Liver (tissue), 9 donors: ENCODE data around the gene NCF4. TPM values are rescaled to one million over a fixed set of nuclear protein-coding genes. Genes with fewer than 3 reads are reported as not detected.

Experiments
- DNase-seq: peaks from one replicate; pipeline ENCODE4 v3.0.0-alpha.2; 2017; ENCODE audit warnings: low spot score
- H3K27ac ChIP-seq, 2 donors: one replicate each; pipeline ENCODE4 v1.7.0; 2013; ENCODE audit warnings: inconsistent platforms in 2 of 2, low read length in 2 of 2, control low read depth in 1 of 2, low read depth in 1 of 2, mild to moderate bottlenecking in 1 of 2
- H3K27me3 ChIP-seq, 4 donors: one replicate each; pipeline versions ENCODE4 v1.6.1 to v1.7.0; 2013; ENCODE audit warnings: low read length in 3 of 4, inconsistent platforms in 1 of 4, mild to moderate bottlenecking in 1 of 4, moderate library complexity in 1 of 4; ENCODE audit not compliant: control insufficient read depth in 4 of 4, insufficient read depth in 4 of 4
- H3K36me3 ChIP-seq, 4 donors: one replicate each; pipeline versions ENCODE4 v1.6.1 to v1.7.0; 2013; ENCODE audit warnings: low read length in 3 of 4, mild to moderate bottlenecking in 3 of 4, low read depth in 1 of 4, moderate library complexity in 1 of 4; ENCODE audit not compliant: control insufficient read depth in 4 of 4, insufficient read depth in 3 of 4
- H3K4me1 ChIP-seq, 4 donors: one replicate each; pipeline versions ENCODE4 v1.6.1 to v1.7.0; 2013; ENCODE audit warnings: low read length in 3 of 4, mild to moderate bottlenecking in 3 of 4, moderate library complexity in 1 of 4; ENCODE audit not compliant: control insufficient read depth in 4 of 4, insufficient read depth in 4 of 4
- H3K4me3 ChIP-seq, 3 donors: one replicate each; pipeline versions ENCODE4 v1.6.1 to v1.7.0; 2013; ENCODE audit warnings: low read length in 3 of 3, control low read depth in 1 of 3, low read depth in 1 of 3, mild to moderate bottlenecking in 1 of 3
- H3K9ac ChIP-seq, 2 donors: one replicate each; pipeline ENCODE4 v1.7.0; 2013; ENCODE audit warnings: low read length in 2 of 2, mild to moderate bottlenecking in 2 of 2, moderate library complexity in 2 of 2, control low read depth in 1 of 2, low read depth in 1 of 2
- H3K9me3 ChIP-seq, 4 donors: one replicate each; pipeline versions ENCODE4 v1.6.1 to v1.7.0; 2013; ENCODE audit warnings: low read length in 3 of 4; ENCODE audit not compliant: control insufficient read depth in 4 of 4
- ATF3 ChIP-seq: IDR thresholded peaks from 2 replicates; pipeline ENCODE4 v1.6.1; 2016; ENCODE audit warnings: antibody characterized with exemption
- CTCF ChIP-seq: fragments of 150-350 bp; IDR thresholded peaks from 2 replicates; pipeline ENCODE4 v1.5.1; 2017; ENCODE audit warnings: improper control_type of control experiment, low read depth, low read length; ENCODE audit not compliant: missing input control
- EGR1 ChIP-seq, 2 donors: IDR thresholded peaks; 2 replicates each; pipeline ENCODE4 v1.6.1; 2016 to 2018; ENCODE audit warnings: antibody characterized with exemption in 2 of 2, low read depth in 2 of 2
- FOXA2 ChIP-seq: IDR thresholded peaks from 2 replicates; pipeline ENCODE4 v1.6.1; 2016; ENCODE audit warnings: antibody characterized with exemption
- GABPA ChIP-seq, 2 donors: IDR thresholded peaks in 1 of 2; conservative IDR thresholded peaks in 1 of 2; 2 replicates each; pipeline ENCODE4 v1.6.1; 2016; ENCODE audit warnings: antibody characterized with exemption in 2 of 2, mild to moderate bottlenecking in 1 of 2, moderate library complexity in 1 of 2
- HNF4A ChIP-seq, 2 donors: conservative IDR thresholded peaks; 2 replicates each; pipeline ENCODE4 v1.6.1; 2016; ENCODE audit warnings: antibody characterized with exemption in 2 of 2, mild to moderate bottlenecking in 2 of 2
- HNF4G ChIP-seq: IDR thresholded peaks from 2 replicates; pipeline ENCODE4 v1.6.1; 2016; ENCODE audit warnings: antibody characterized with exemption
- JUND ChIP-seq, 2 donors: IDR thresholded peaks; 2 replicates each; pipeline ENCODE4 v1.6.1; 2016; ENCODE audit warnings: antibody characterized with exemption in 2 of 2
- MAX ChIP-seq: IDR thresholded peaks from 2 replicates; pipeline ENCODE4 v1.6.1; 2016; ENCODE audit warnings: antibody characterized with exemption
- NR2F2 ChIP-seq: IDR thresholded peaks from 2 replicates; pipeline ENCODE4 v1.6.1; 2016; ENCODE audit warnings: antibody characterized with exemption
- RAD21 ChIP-seq, 2 donors: IDR thresholded peaks; 2 replicates each; pipeline ENCODE4 v1.6.1; 2016; ENCODE audit warnings: antibody characterized with exemption in 2 of 2, mild to moderate bottlenecking in 2 of 2
- REST ChIP-seq: IDR thresholded peaks from 2 replicates; pipeline ENCODE4 v1.6.1; 2016; ENCODE audit warnings: antibody characterized with exemption, mild to moderate bottlenecking
- RXRA ChIP-seq, 2 donors: IDR thresholded peaks; 2 replicates each; pipeline ENCODE4 v1.6.1; 2017 to 2018; ENCODE audit warnings: antibody characterized with exemption in 2 of 2, mild to moderate bottlenecking in 1 of 2
- SP1 ChIP-seq: IDR thresholded peaks from 2 replicates; pipeline ENCODE4 v1.6.1; 2018; ENCODE audit warnings: antibody characterized with exemption, mild to moderate bottlenecking
- TAF1 ChIP-seq: conservative IDR thresholded peaks from 2 replicates; pipeline ENCODE4 v1.6.1; 2016; ENCODE audit warnings: antibody characterized with exemption, mild to moderate bottlenecking
- YY1 ChIP-seq: IDR thresholded peaks from 2 replicates; pipeline ENCODE4 v1.6.1; 2016; ENCODE audit warnings: antibody characterized with exemption, mild to moderate bottlenecking
- ZBTB33 ChIP-seq: IDR thresholded peaks from 2 replicates; pipeline ENCODE4 v1.6.1; 2016; ENCODE audit warnings: antibody characterized with exemption
- WGBS: extraction: QIAGEN DNeasy Blood & Tissue Kit; methylation state at CpG from one replicate; pipeline ENCODE4 v1.1.7; 2013; 5-methylcytosine and 5-hydroxymethylcytosine counted together
- polyA plus RNA-seq, 2 donors: library from polyadenylated mRNA; stranded (reverse) in 1 of 2; unstranded in 1 of 2; fragments of 200-250 nt in 1 of 2; fragments of >200 nt in 1 of 2; fragmentation: Nextera tagmentation in 1 of 2; extraction: Ambion mirVana in 1 of 2; gene quantifications; one replicate each; pipeline versions ENCODE4 v1.2.1 to v1.2.3, GENCODE V29; 2013 to 2015
- total RNA-seq, 2 donors: library from RNA; depleted of rRNA; stranded (reverse); fragments of >200 nt; gene quantifications; one replicate each; pipeline ENCODE4 v1.2.3, GENCODE V29; 2014
- donor health status: healthy.
- donor health status: healthy.
- donor health status: healthy.
- donor health status: healthy.
- donor health status: healthy.

Gene NCF4
- total and polyA plus RNA-seq, 4 donors: 3.9 to 14.3 (median 5.4) TPM

- no peak for DNase-seq
- Histone ChIP-seq H3K27me3 (peaks cover 0 to 2% (median 0%) of the 10 kb centered on the region in 4 donors), H3K4me1 (no peaks in the 10 kb centered on the region), H3K27ac (no peak overlapping the region), H3K4me3 (no peak overlapping the region), H3K36me3 (no peaks in the 10 kb centered on the region), H3K9ac (no peak overlapping the region), H3K9me3 (no peaks in the 10 kb centered on the region)
- 86% methylated on average over 5 of the region's 5 CpGs for WGBS
- TF ChIP-seq CTCF (no peak), NR2F2 (no peak), MAX (no peak), RAD21 (IDR thresholded peaks at IDR 0.05) (no peak), YY1 (no peak), FOXA2 (no peak), JUND (IDR thresholded peaks at IDR 0.05) (no peak), GABPA (IDR thresholded peaks at IDR 0.05 in 1 of 2, conservative IDR thresholded peaks at IDR 0.05 in 1 of 2) (no peak), SP1 (no peak), TAF1 (no peak), RXRA (IDR thresholded peaks at IDR 0.05) (no peak), REST (no peak), ATF3 (no peak), ZBTB33 (no peak)
These were observed 6.9 kb downstream of the NCF4 start for GRCh38 chr22:36867695-36868094.

GRCh38 chr22:36868546-36869181 is 7.9 kb downstream of the NCF4 start:
- no peak overlapping the region for H3K9ac ChIP-seq
- H3K27ac ChIP-seq: no peak overlapping the region
- no peak for DNase-seq
- H3K27me3 ChIP-seq: peaks cover 0 to 2% (median 0%) of the 10 kb centered on the region in 4 donors
- no peaks in the 10 kb centered on the region for H3K9me3 ChIP-seq
- WGBS: 67% methylated on average over 5 of the region's 5 CpGs
- peaks cover 3 to 6% (median 6%) of the 10 kb centered on the region in 4 donors for H3K4me1 ChIP-seq
- H3K36me3 ChIP-seq: no peaks in the 10 kb centered on the region
- H3K4me3 ChIP-seq: no peak overlapping the region
- TF ChIP-seq GABPA (IDR thresholded peaks at IDR 0.05 in 1 of 2, conservative IDR thresholded peaks at IDR 0.05 in 1 of 2) (no peak), HNF4G (no peak), ATF3 (no peak), JUND (IDR thresholded peaks at IDR 0.05) (no peak), YY1 (no peak), TAF1 (no peak), HNF4A (conservative IDR thresholded peaks at IDR 0.05) (no peak), CTCF (no peak), MAX (no peak), RXRA (IDR thresholded peaks at IDR 0.05) (no peak), EGR1 (IDR thresholded peaks at IDR 0.05; ENCODE audit: low read depth in 2 of 2) (no peak), RAD21 (IDR thresholded peaks at IDR 0.05) (no peak), ZBTB33 (no peak)
